SU-DHL-6 (cell line): ENCODE results near the gene IRAK2.
"Not testable (repeated sequence)": the region's sequence is repeated elsewhere in the genome, so short reads cannot be mapped to it uniquely, and the experiment has no call there.

ENCODE experiments used
- H2AFZ ChIP-seq: fragments of 200-600 bp; sonication (generic); 2 replicates; pipeline ENCODE4 v1.6.1; 2014; ENCODE audit warnings: low read depth, mild to moderate bottlenecking, moderate library complexity, mixed read lengths, antibody characterized with exemption, low read length; ENCODE audit not compliant: severe bottlenecking
- H3F3A ChIP-seq: fragments of 200-600 bp; shearing (Covaris generic); 2 replicates; pipeline ENCODE4 v1.6.0; 2016; ENCODE audit warnings: antibody characterized with exemption, mild to moderate bottlenecking; ENCODE audit not compliant: insufficient read depth
- H3K27ac ChIP-seq: fragments of 200-600 bp; sonication (generic); 2 replicates; pipeline ENCODE4 v1.5.1; 2016; ENCODE audit warnings: low read depth, mild to moderate bottlenecking, low read length, moderate library complexity, mixed read lengths
- H3K27me3 ChIP-seq: fragments of 200-600 bp; sonication (generic), shearing (Covaris generic); 2 replicates; pipeline ENCODE4 v1.6.0; 2014; ENCODE audit warnings: mild to moderate bottlenecking, low read length
- H3K36me3 ChIP-seq: fragments of 200-600 bp; sonication (generic); 2 replicates; pipeline ENCODE4 v1.6.1; 2014; ENCODE audit warnings: mild to moderate bottlenecking, low read length, mixed read lengths
- H3K4me2 ChIP-seq: fragments of 300-600, 200-600 bp; shearing (Covaris generic), sonication (generic); 2 replicates; pipeline ENCODE4 v1.6.0; 2014; ENCODE audit warnings: low read length, low read depth, mild to moderate bottlenecking; ENCODE audit not compliant: poor library complexity, severe bottlenecking
- H3K4me3 ChIP-seq: fragments of 200-600 bp; sonication (generic); 2 replicates; pipeline ENCODE4 v1.5.1; 2014; ENCODE audit warnings: antibody characterized with exemption, low read length, mild to moderate bottlenecking, mixed read lengths; ENCODE audit not compliant: insufficient read depth, poor library complexity, severe bottlenecking
- H3K79me2 ChIP-seq: fragments of 200-600 bp; sonication (generic); 2 replicates; pipeline ENCODE4 v1.6.1; 2014; ENCODE audit warnings: mild to moderate bottlenecking, low read length, moderate library complexity; ENCODE audit not compliant: insufficient read depth
- H3K9ac ChIP-seq: fragments of 200-600 bp; sonication (generic); 2 replicates; pipeline ENCODE4 v1.7.0; 2014; ENCODE audit warnings: mild to moderate bottlenecking, low read length
- H3K9me2 ChIP-seq: fragments of 200-600 bp; sonication (generic); replicated peaks from 2 replicates; pipeline ENCODE4 v1.6.1; 2014; ENCODE audit warnings: low read length; ENCODE audit not compliant: insufficient read depth
- H3K9me3 ChIP-seq: fragments of 200-600 bp; sonication (generic); 2 replicates; pipeline ENCODE4 v1.6.1; 2014; ENCODE audit warnings: low read length, mixed read lengths; ENCODE audit not compliant: insufficient read depth
- H4K20me1 ChIP-seq: fragments of 200-600 bp; sonication (generic); 2 replicates; pipeline ENCODE4 v1.6.1; 2014; ENCODE audit warnings: low read depth, mild to moderate bottlenecking, antibody characterized with exemption, low read length, moderate library complexity, mixed read lengths
- CTCF ChIP-seq: fragments of 200-600 bp; sonication (generic); IDR thresholded peaks from one replicate; pipeline ENCODE4 v1.5.1; 2017; ENCODE audit warnings: antibody characterized with exemption, mild to moderate bottlenecking, low read length, moderate library complexity; ENCODE audit not compliant: insufficient read depth, poor library complexity, severe bottlenecking
- EZH2phosphoT487 ChIP-seq: fragments of 200-600 bp; sonication (generic), shearing (Covaris generic); conservative IDR thresholded peaks from 2 replicates; pipeline ENCODE4 v1.6.1; 2018; ENCODE audit warnings: mild to moderate bottlenecking, antibody characterized with exemption, low read length, moderate library complexity, mixed read lengths

IRAK2 gene

GRCh38 chr3:10122724-10123123 is 42.0 kb upstream of the IRAK2 start:
- H3K4me2 ChIP-seq, result no peak overlapping the region
- H3K9me3 ChIP-seq, result no peaks in the 10 kb centered on the region
- H3K9me2 ChIP-seq, result no peaks in the 10 kb centered on the region
- no peaks in the 10 kb centered on the region for H4K20me1 ChIP-seq
- peaks cover 3% of the 10 kb centered on the region; the same call in 1 of the 2 replicates for H3K36me3 ChIP-seq
- no peaks in the 10 kb centered on the region for H3F3A ChIP-seq
- no peak overlapping the region for H3K4me3 ChIP-seq
- peaks cover 62% of the 10 kb centered on the region for H3K79me2 ChIP-seq
- no peaks in the 10 kb centered on the region for H3K27me3 ChIP-seq
- no peak overlapping the region for H2AFZ ChIP-seq
- no peak overlapping the region for H3K27ac ChIP-seq
- TF ChIP-seq EZH2phosphoT487, result no peak
- TF ChIP-seq CTCF, result no peak
- no peak overlapping the region for H3K9ac ChIP-seq

GRCh38 chr3:10135872-10136271 is 28.8 kb upstream of the IRAK2 start:
- not testable (repeated sequence) for H3K27me3 ChIP-seq

GRCh38 chr3:10136426-10137005 is 28.2 kb upstream of the IRAK2 start:
- Histone ChIP-seq H3K9me2 (no peaks in the 10 kb centered on the region), H3K27me3 (no peaks in the 10 kb centered on the region), H3K79me2 (no peaks in the 10 kb centered on the region), H3F3A (no peaks in the 10 kb centered on the region), H4K20me1 (no peaks in the 10 kb centered on the region), H3K9me3 (no peaks in the 10 kb centered on the region), H3K9ac (no peak overlapping the region), H3K4me2 (no peak overlapping the region), H2AFZ (no peak overlapping the region), H3K4me3 (no peak overlapping the region), H3K27ac (no peak overlapping the region), H3K36me3 (no peaks in the 10 kb centered on the region)
- TF ChIP-seq EZH2phosphoT487, result no peak
- TF ChIP-seq CTCF, result no peak

More at GRCh38 chr3:10135872-10136271, 28.8 kb upstream of the IRAK2 start:
- not testable (repeated sequence) for H3K9me2 ChIP-seq, H3K4me2 ChIP-seq, H2AFZ ChIP-seq, H3K9ac ChIP-seq, H3F3A ChIP-seq, H3K79me2 ChIP-seq, H3K9me3 ChIP-seq, H4K20me1 ChIP-seq, H3K36me3 ChIP-seq, H3K4me3 ChIP-seq, H3K27ac ChIP-seq

GRCh38 chr3:10137178-10137577 is 27.5 kb upstream of the IRAK2 start:
- Histone ChIP-seq H3K79me2 (peaks cover 3% of the 10 kb centered on the region; the same call in 1 of the 2 replicates), H2AFZ (no peak overlapping the region), H3K27ac (no peak overlapping the region), H3K9ac (no peak overlapping the region), H3K9me2 (no peaks in the 10 kb centered on the region), H3K36me3 (no peaks in the 10 kb centered on the region), H4K20me1 (no peaks in the 10 kb centered on the region), H3K27me3 (no peaks in the 10 kb centered on the region), H3K9me3 (no peaks in the 10 kb centered on the region), H3K4me2 (no peak overlapping the region), H3K4me3 (no peak overlapping the region), H3F3A (no peaks in the 10 kb centered on the region)
- no peak for TF ChIP-seq CTCF
- no peak for TF ChIP-seq EZH2phosphoT487
